ENCODE data around the gene KRT7. TPM values are rescaled to one million over a fixed set of nuclear protein-coding genes. Genes with fewer than 3 reads are reported as not detected.
A peak's percentile ranks its signal among the peaks of the same experiment; 100 is the strongest.

The KRT7 gene
- total RNA-seq, 2 donors from 2014 or later: 24.1 to 105 TPM

- H3K4me3 ChIP-seq: no peak overlapping the region
- DNase-seq (ENCODE audit: low spot score) (no peak), ATAC-seq (ENCODE audit: insufficient number of reproducible peaks, low FRiP score, low read depth) (no peak)
- no peak for TF ChIP-seq CTCF (IDR thresholded peaks at IDR 0.05)
- no peaks in the 10 kb centered on the region for H3K36me3 ChIP-seq
- H3K9me3 ChIP-seq: no peaks in the 10 kb centered on the region
- peak overlapping the region; percentile 70 to 72 for H3K27ac ChIP-seq
- peaks cover 14 to 58% of the 10 kb centered on the region in 2 donors for H3K4me1 ChIP-seq (ENCODE audit: control insufficient read depth in 1 of 2, low read depth in 2 of 2)
- no peaks in the 10 kb centered on the region for H3K27me3 ChIP-seq (replicated peaks; ENCODE audit: insufficient read depth)
Observed at GRCh38 chr12:52229836-52230343, 3.2 kb upstream of the KRT7 start.

- peak; percentile 32 for ATAC-seq (ENCODE audit: insufficient number of reproducible peaks, low FRiP score, low read depth)
- Histone ChIP-seq H3K27me3 (replicated peaks; ENCODE audit: insufficient read depth) (no peaks in the 10 kb centered on the region), H3K27ac (peak overlapping the region; percentile 72)
Observed at GRCh38 chr12:52230364-52231281, 2.4 kb upstream of the KRT7 start.

GRCh38 chr12:52231305-52232202 is 1.5 kb upstream of the KRT7 start:
- no peak overlapping the region for H3K4me3 ChIP-seq
- TF ChIP-seq CTCF (IDR thresholded peaks at IDR 0.05): no peak
- peaks cover 14 to 49% of the 10 kb centered on the region in 2 donors for H3K4me1 ChIP-seq (ENCODE audit: control insufficient read depth in 1 of 2, low read depth in 2 of 2)
- H3K27ac ChIP-seq: peak overlapping the region; percentile 72
- ATAC-seq (ENCODE audit: insufficient number of reproducible peaks, low FRiP score, low read depth) (no peak), DNase-seq (ENCODE audit: low spot score) (no peak)
- no peaks in the 10 kb centered on the region for H3K9me3 ChIP-seq
- H3K36me3 ChIP-seq: no peaks in the 10 kb centered on the region
- no peaks in the 10 kb centered on the region for H3K27me3 ChIP-seq (replicated peaks; ENCODE audit: insufficient read depth)

More at GRCh38 chr12:52230364-52231281, 2.4 kb upstream of the KRT7 start:
- DNase-seq (ENCODE audit: low spot score): no peak
- Histone ChIP-seq H3K9me3 (no peaks in the 10 kb centered on the region), H3K4me1 (ENCODE audit: control insufficient read depth in 1 of 2, low read depth in 2 of 2) (peaks cover 14 to 57% of the 10 kb centered on the region in 2 donors), H3K4me3 (no peak overlapping the region), H3K36me3 (no peaks in the 10 kb centered on the region)
- no peak for TF ChIP-seq CTCF (IDR thresholded peaks at IDR 0.05)

GRCh38 chr12:52232203-52232673 is 805 bp upstream of the KRT7 start:
- Histone ChIP-seq H3K4me1 (ENCODE audit: control insufficient read depth in 1 of 2, low read depth in 2 of 2) (peaks cover 14 to 42% of the 10 kb centered on the region in 2 donors), H3K27me3 (replicated peaks; ENCODE audit: insufficient read depth) (no peaks in the 10 kb centered on the region), H3K36me3 (no peaks in the 10 kb centered on the region), H3K9me3 (no peaks in the 10 kb centered on the region), H3K4me3 (no peak overlapping the region), H3K27ac (peak overlapping the region; percentile 22 to 72)
- DNase-seq (ENCODE audit: low spot score): no peak
- ATAC-seq (ENCODE audit: insufficient number of reproducible peaks, low FRiP score, low read depth): no peak
- TF ChIP-seq CTCF (IDR thresholded peaks at IDR 0.05): no peak

Measured in thoracic aorta (tissue), 2 donors.